Panc1 (cell line): ENCODE results near the gene GAPDH. TPM values are rescaled to one million over a fixed set of nuclear protein-coding genes. Genes with fewer than 3 reads are reported as not detected.
A peak's percentile ranks its signal among the peaks of the same experiment; 100 is the strongest.

Experiments
- ATAC-seq: fragments of 200-7000 bp; cut with Tn5 transposase; 2 replicates; pipeline ENCODE4 v1.9.1; 2020; ENCODE audit warnings: mild to moderate bottlenecking, moderate library complexity
- BruUV-seq: library from RNA; stranded (reverse); fragments of 400-500 nt; replicated peaks from 2 replicates; lab custom pipeline; 2021; lab: Mats Ljungman, UMichigan
- CTCF ChIA-PET: fragments of 300-600 bp; sonication (Branson Sonifier 250); formaldehyde crosslinking; loops from one replicate; lab custom pipeline; 2022; ENCODE audit warnings: antibody characterized with exemption; lab: Charles Lee
- POLR2A ChIA-PET: fragments of 300-600 bp; sonication (Branson Sonifier 250); formaldehyde crosslinking; loops from one replicate; lab custom pipeline; 2022; ENCODE audit warnings: antibody characterized with exemption; lab: Charles Lee
- DNase-seq: peaks from one replicate; pipeline ENCODE4 v3.0.0-alpha.2; 2010; ENCODE audit warnings: low read depth, low spot score
- H3K27ac ChIP-seq: 2 replicates; pipeline ENCODE4 v1.5.1; 2011; ENCODE audit warnings: mild to moderate bottlenecking, low read length, inconsistent platforms
- H3K27me3 ChIP-seq: fragments of 200-500 bp; sonication (Bioruptor generic); 2 replicates; pipeline ENCODE4 v1.6.0; 2014; ENCODE audit warnings: low read length, inconsistent platforms; ENCODE audit not compliant: control insufficient read depth, insufficient read depth
- H3K36me3 ChIP-seq: fragments of 200-500 bp; sonication (Bioruptor generic); 2 replicates; pipeline ENCODE4 v1.5.1; 2014; ENCODE audit warnings: inconsistent platforms, mild to moderate bottlenecking, low read length, moderate library complexity; ENCODE audit not compliant: control insufficient read depth, insufficient read depth
- H3K4me1 ChIP-seq: 2 replicates; pipeline ENCODE4 v1.5.1; 2011; ENCODE audit warnings: inconsistent platforms, mild to moderate bottlenecking, low read length, moderate library complexity; ENCODE audit not compliant: control insufficient read depth, insufficient read depth
- H3K4me3 ChIP-seq, 2 experiments: 2 replicates each; pipeline ENCODE4 v1.5.1; 2011 to 2012; ENCODE audit warnings: low read depth in 2 of 2, low read length in 2 of 2, mild to moderate bottlenecking in 2 of 2, inconsistent platforms in 1 of 2, moderate library complexity in 1 of 2
- H3K9me3 ChIP-seq: fragments of 200-500 bp; sonication (Bioruptor generic); 2 replicates; pipeline ENCODE4 v1.5.1; 2014; ENCODE audit warnings: low read depth, mild to moderate bottlenecking, inconsistent platforms, low read length, moderate library complexity; ENCODE audit not compliant: control insufficient read depth, insufficient read depth
- POLR2AphosphoS5 ChIP-seq: IDR thresholded peaks from 2 replicates; pipeline ENCODE4 v1.6.1; 2012; ENCODE audit warnings: mild to moderate bottlenecking, low read depth, low read length, moderate library complexity
- SIN3A ChIP-seq: IDR thresholded peaks from 2 replicates; pipeline ENCODE4 v1.6.1; 2012; ENCODE audit warnings: low read depth, mild to moderate bottlenecking, low read length, moderate library complexity, borderline replicate concordance; ENCODE audit not compliant: insufficient read depth
- TCF7L2 ChIP-seq: IDR thresholded peaks from 2 replicates; pipeline ENCODE4 v1.6.1; 2011; ENCODE audit warnings: mild to moderate bottlenecking, low read depth, low read length, inconsistent platforms
- in situ Hi-C: cut with HindIII; loops from 2 replicates; pipeline ENCODE4 v1.10.0; 2016; ENCODE audit warnings: low sequenced_read_pairs, low pct_unique_long_range_greater_than_20kb
- intact Hi-C: fragments of 100-400 bp; cut with micrococcal nuclease; formaldehyde crosslinking; loops from one replicate; pipeline ENCODE4 v1.10.0; 2022; ENCODE audit not compliant: unreplicated experiment
- total RNA-seq: library from RNA; stranded (reverse); gene quantifications from one replicate; pipeline ENCODE4 v1.2.1, GENCODE V29; 2021; ENCODE audit not compliant: unreplicated experiment
- TF ChIP-seq, protein P1 (sequence below): fragments of 450-650 bp; IDR thresholded peaks from 2 replicates; pipeline ENCODE4 v1.5.1; 2017; ENCODE audit warnings: mild to moderate bottlenecking
- TF ChIP-seq, protein P2 (sequence below), 2 experiments: IDR thresholded peaks; 2 replicates each; pipeline ENCODE4 v1.6.1; 2011 to 2012; ENCODE audit warnings: low read depth in 2 of 2, control low read depth in 1 of 2, low read length in 1 of 2, mild to moderate bottlenecking in 1 of 2, moderate library complexity in 1 of 2; ENCODE audit not compliant: insufficient read depth in 1 of 2

The GAPDH gene
- total RNA-seq, 1 experiment from 2014 or later: 2,912 TPM

GRCh38 chr12:6529291-6529737 lies 5.0 kb upstream of the GAPDH start:
- H3K9me3 ChIP-seq: no peaks in the 10 kb centered on the region
- TF ChIP-seq, protein P1, sequence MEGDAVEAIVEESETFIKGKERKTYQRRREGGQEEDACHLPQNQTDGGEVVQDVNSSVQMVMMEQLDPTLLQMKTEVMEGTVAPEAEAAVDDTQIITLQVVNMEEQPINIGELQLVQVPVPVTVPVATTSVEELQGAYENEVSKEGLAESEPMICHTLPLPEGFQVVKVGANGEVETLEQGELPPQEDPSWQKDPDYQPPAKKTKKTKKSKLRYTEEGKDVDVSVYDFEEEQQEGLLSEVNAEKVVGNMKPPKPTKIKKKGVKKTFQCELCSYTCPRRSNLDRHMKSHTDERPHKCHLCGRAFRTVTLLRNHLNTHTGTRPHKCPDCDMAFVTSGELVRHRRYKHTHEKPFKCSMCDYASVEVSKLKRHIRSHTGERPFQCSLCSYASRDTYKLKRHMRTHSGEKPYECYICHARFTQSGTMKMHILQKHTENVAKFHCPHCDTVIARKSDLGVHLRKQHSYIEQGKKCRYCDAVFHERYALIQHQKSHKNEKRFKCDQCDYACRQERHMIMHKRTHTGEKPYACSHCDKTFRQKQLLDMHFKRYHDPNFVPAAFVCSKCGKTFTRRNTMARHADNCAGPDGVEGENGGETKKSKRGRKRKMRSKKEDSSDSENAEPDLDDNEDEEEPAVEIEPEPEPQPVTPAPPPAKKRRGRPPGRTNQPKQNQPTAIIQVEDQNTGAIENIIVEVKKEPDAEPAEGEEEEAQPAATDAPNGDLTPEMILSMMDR: no peak
- no peak for TF ChIP-seq TCF7L2
- TF ChIP-seq, protein P2, sequence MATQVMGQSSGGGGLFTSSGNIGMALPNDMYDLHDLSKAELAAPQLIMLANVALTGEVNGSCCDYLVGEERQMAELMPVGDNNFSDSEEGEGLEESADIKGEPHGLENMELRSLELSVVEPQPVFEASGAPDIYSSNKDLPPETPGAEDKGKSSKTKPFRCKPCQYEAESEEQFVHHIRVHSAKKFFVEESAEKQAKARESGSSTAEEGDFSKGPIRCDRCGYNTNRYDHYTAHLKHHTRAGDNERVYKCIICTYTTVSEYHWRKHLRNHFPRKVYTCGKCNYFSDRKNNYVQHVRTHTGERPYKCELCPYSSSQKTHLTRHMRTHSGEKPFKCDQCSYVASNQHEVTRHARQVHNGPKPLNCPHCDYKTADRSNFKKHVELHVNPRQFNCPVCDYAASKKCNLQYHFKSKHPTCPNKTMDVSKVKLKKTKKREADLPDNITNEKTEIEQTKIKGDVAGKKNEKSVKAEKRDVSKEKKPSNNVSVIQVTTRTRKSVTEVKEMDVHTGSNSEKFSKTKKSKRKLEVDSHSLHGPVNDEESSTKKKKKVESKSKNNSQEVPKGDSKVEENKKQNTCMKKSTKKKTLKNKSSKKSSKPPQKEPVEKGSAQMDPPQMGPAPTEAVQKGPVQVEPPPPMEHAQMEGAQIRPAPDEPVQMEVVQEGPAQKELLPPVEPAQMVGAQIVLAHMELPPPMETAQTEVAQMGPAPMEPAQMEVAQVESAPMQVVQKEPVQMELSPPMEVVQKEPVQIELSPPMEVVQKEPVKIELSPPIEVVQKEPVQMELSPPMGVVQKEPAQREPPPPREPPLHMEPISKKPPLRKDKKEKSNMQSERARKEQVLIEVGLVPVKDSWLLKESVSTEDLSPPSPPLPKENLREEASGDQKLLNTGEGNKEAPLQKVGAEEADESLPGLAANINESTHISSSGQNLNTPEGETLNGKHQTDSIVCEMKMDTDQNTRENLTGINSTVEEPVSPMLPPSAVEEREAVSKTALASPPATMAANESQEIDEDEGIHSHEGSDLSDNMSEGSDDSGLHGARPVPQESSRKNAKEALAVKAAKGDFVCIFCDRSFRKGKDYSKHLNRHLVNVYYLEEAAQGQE (IDR thresholded peaks at IDR 0.05; ENCODE audit: insufficient read depth in 1 of 2, low read depth in 2 of 2, low read length in 1 of 2): no peak
- TF ChIP-seq SIN3A: no peak
- TF ChIP-seq POLR2AphosphoS5: no peak
- intact Hi-C loops: no loop called here
- ChIA-PET CTCF (no interaction called here), POLR2A (no interaction called here)
- ATAC-seq (no peak), DNase-seq (no peak)
- no TSS peak for BruUV-seq
- H3K4me3 ChIP-seq: no peak overlapping the region
- H3K4me1 ChIP-seq: peaks cover 15% of the 10 kb centered on the region
- H3K36me3 ChIP-seq: peaks cover 13% of the 10 kb centered on the region
- no peaks in the 10 kb centered on the region for H3K27me3 ChIP-seq
- in situ Hi-C loops: no loop called here
- H3K27ac ChIP-seq: no peak overlapping the region

GRCh38 chr12:6530576-6531260 lies 3.6 kb upstream of the GAPDH start:
- no peak for DNase-seq
- Histone ChIP-seq H3K27me3 (no peaks in the 10 kb centered on the region), H3K27ac (peak overlapping the region; percentile 44; the same call in 1 of the 2 replicates), H3K36me3 (peaks cover 9% of the 10 kb centered on the region), H3K4me1 (peaks cover 15% of the 10 kb centered on the region), H3K9me3 (no peaks in the 10 kb centered on the region), H3K4me3 (no peak overlapping the region)
- no TSS peak for BruUV-seq
- ChIA-PET POLR2A (no interaction called here), CTCF (interaction anchor here (0.7 kb wide), 1 partner anchor 138 kb away, joined by 6 read pairs; no protein-coding TSS in a partner anchor)
- intact Hi-C loops (no loop called here), in situ Hi-C loops (no loop called here)
- TF ChIP-seq, protein P1: no peak
- TF ChIP-seq SIN3A (no peak), TCF7L2 (no peak), POLR2AphosphoS5 (no peak)
- TF ChIP-seq, protein P2 (IDR thresholded peaks at IDR 0.05; ENCODE audit: insufficient read depth in 1 of 2, low read depth in 2 of 2, low read length in 1 of 2): no peak
- no peak for ATAC-seq
